IMR-90 (cell line): Measurements from ENCODE around the gene RAPGEF2. TPM values are rescaled to one million over a fixed set of nuclear protein-coding genes. Genes with fewer than 3 reads are reported as not detected.

ENCODE experiments used
- ATAC-seq: fragments of 200-7000 bp; cut with Tn5 transposase; 2 replicates; pipeline ENCODE4 v1.9.1; 2020; ENCODE audit warnings: low read depth, mild to moderate bottlenecking, moderate library complexity
- BruUV-seq: library from RNA; stranded (reverse); fragments of 400-500 nt; replicated peaks from 2 replicates; lab custom pipeline; 2021; lab: Mats Ljungman, UMichigan
- CTCF ChIA-PET: fragments of 300-600 bp; formaldehyde crosslinking; extraction: SDS; loops from one replicate; lab custom pipeline; 2021; ENCODE audit warnings: antibody characterized with exemption; lab: Yijun Ruan, JAX
- POLR2A ChIA-PET: fragments of 300-600 bp; sonication (Branson Sonifier 250); formaldehyde crosslinking; loops from one replicate; lab custom pipeline; 2022; ENCODE audit warnings: antibody characterized with exemption; ENCODE audit not compliant: unreplicated experiment; lab: Charles Lee
- DNase-seq: peaks from one replicate; pipeline ENCODE4 v3.0.0; 2013
- H2AFZ ChIP-seq: replicated peaks from 2 replicates; pipeline ENCODE3; 2013; ENCODE audit warnings: low read length, mild to moderate bottlenecking; ENCODE audit not compliant: poor library complexity
- H2AK5ac ChIP-seq: 2 replicates; pipeline ENCODE4 v1.6.1; 2013; ENCODE audit warnings: low read depth, low read length, inconsistent platforms
- H2AK9ac ChIP-seq: replicated peaks from 2 replicates; pipeline ENCODE3; 2013; ENCODE audit warnings: mild to moderate bottlenecking, low read depth, low read length, moderate library complexity; ENCODE audit not compliant: poor library complexity
- H2BK120ac ChIP-seq: 2 replicates; pipeline ENCODE4 v1.6.1; 2013; ENCODE audit warnings: low read depth, low read length, inconsistent platforms
- H2BK15ac ChIP-seq: 3 replicates; pipeline ENCODE4 v1.6.1; 2013; ENCODE audit warnings: low read depth, low read length, inconsistent platforms
- H2BK20ac ChIP-seq: 2 replicates; pipeline ENCODE4 v1.6.1; 2013; ENCODE audit warnings: low read depth, mild to moderate bottlenecking, inconsistent platforms, low read length, moderate library complexity
- H2BK5ac ChIP-seq: 2 replicates; pipeline ENCODE4 v1.6.1; 2013; ENCODE audit warnings: mild to moderate bottlenecking, low read depth, low read length, inconsistent platforms; ENCODE audit not compliant: poor library complexity, severe bottlenecking
- H3K14ac ChIP-seq: replicated peaks from 2 replicates; pipeline ENCODE4 v1.6.1; 2013; ENCODE audit warnings: low read depth, low read length, inconsistent platforms
- H3K18ac ChIP-seq: 2 replicates; pipeline ENCODE4 v1.6.1; 2013; ENCODE audit warnings: low read depth, low read length, control low read depth
- H3K23ac ChIP-seq: 2 replicates; pipeline ENCODE4 v1.6.1; 2013; ENCODE audit warnings: low read depth, low read length, inconsistent platforms
- H3K27ac ChIP-seq: 2 replicates; pipeline ENCODE4 v1.5.1; 2013; ENCODE audit warnings: mild to moderate bottlenecking, control low read depth, low read length; ENCODE audit not compliant: insufficient read depth
- H3K27me3 ChIP-seq: 2 replicates; pipeline ENCODE4 v1.6.1; 2013; ENCODE audit warnings: low read length; ENCODE audit not compliant: control insufficient read depth, insufficient read depth
- H3K36me3 ChIP-seq: 2 replicates; pipeline ENCODE4 v1.6.1; 2013; ENCODE audit warnings: low read length, mixed read lengths; ENCODE audit not compliant: control insufficient read depth, insufficient read depth
- H3K4ac ChIP-seq: 2 replicates; pipeline ENCODE4 v1.6.1; 2013; ENCODE audit warnings: low read depth, low read length, inconsistent platforms
- H3K4me1 ChIP-seq: 2 replicates; pipeline ENCODE4 v1.6.1; 2013; ENCODE audit warnings: low read length, mixed read lengths; ENCODE audit not compliant: control insufficient read depth, insufficient read depth
- H3K4me2 ChIP-seq: 2 replicates; pipeline ENCODE4 v1.6.1; 2013; ENCODE audit warnings: low read depth, mild to moderate bottlenecking, control low read depth, low read length, moderate library complexity
- H3K4me3 ChIP-seq: 2 replicates; pipeline ENCODE4 v1.5.1; 2013; ENCODE audit warnings: low read depth, mild to moderate bottlenecking, control low read depth, low read length, moderate library complexity; ENCODE audit not compliant: insufficient read depth
- H3K56ac ChIP-seq: 2 replicates; pipeline ENCODE4 v1.6.1; 2013; ENCODE audit warnings: low read length, inconsistent platforms; ENCODE audit not compliant: insufficient read depth; ENCODE audit errors: extremely low read depth
- H3K79me1 ChIP-seq, 2 experiments: 2 replicates each; pipeline ENCODE4 v1.6.1; 2013; ENCODE audit warnings: low read length in 2 of 2, inconsistent platforms in 1 of 2, low read depth in 1 of 2
- H3K9ac ChIP-seq: 2 replicates; pipeline ENCODE4 v1.6.1; 2013; ENCODE audit warnings: low read depth, low read length, control low read depth
- H3K9me1 ChIP-seq: 2 replicates; pipeline ENCODE4 v1.6.1; 2013; ENCODE audit warnings: low read length, inconsistent platforms; ENCODE audit not compliant: insufficient read depth
- H3K9me3 ChIP-seq: 2 replicates; pipeline ENCODE4 v1.6.1; 2013; ENCODE audit warnings: low read length; ENCODE audit not compliant: control insufficient read depth, insufficient read depth
- H4K20me1 ChIP-seq: 2 replicates; pipeline ENCODE4 v1.6.1; 2013; ENCODE audit warnings: low read length, inconsistent platforms; ENCODE audit not compliant: insufficient read depth
- H4K5ac ChIP-seq: 2 replicates; pipeline ENCODE4 v1.6.1; 2013; ENCODE audit warnings: mild to moderate bottlenecking, low read depth, low read length, control low read depth
- H4K8ac ChIP-seq, 2 experiments: 2 replicates each; pipeline ENCODE4 v1.6.1; 2013; ENCODE audit warnings: low read depth in 2 of 2, low read length in 2 of 2, control low read depth in 1 of 2, inconsistent platforms in 1 of 2
- H4K91ac ChIP-seq: 2 replicates; pipeline ENCODE4 v1.6.1; 2013; ENCODE audit warnings: low read depth, low read length, inconsistent platforms; ENCODE audit not compliant: insufficient read depth
- FOS ChIP-seq: fragments of 150-350 bp; IDR thresholded peaks from 2 replicates; pipeline ENCODE4 v1.6.1; 2016; ENCODE audit warnings: low read depth, low read length
- MAFK ChIP-seq: IDR thresholded peaks from 2 replicates; pipeline ENCODE4 v1.6.1; 2012; ENCODE audit warnings: low read depth, low read length, improper control_type of control experiment
- WGBS, 2 experiments: methylation state at CpG; one replicate each; pipeline versions ENCODE4 v1.1.5 to v1.1.7; 2013; ENCODE audit warnings: missing lambda C conversion rate in 2 of 2; ENCODE audit not compliant: insufficient read length in 1 of 2; ENCODE audit errors: extremely low coverage in 2 of 2; 5-methylcytosine and 5-hydroxymethylcytosine counted together
- dilution Hi-C: fragments of 300-500 bp; cut with HindIII; formaldehyde crosslinking; loops from one replicate; pipeline ENCODE4 v1.14.3; 2018; ENCODE audit warnings: low sequenced_read_pairs; ENCODE audit not compliant: unreplicated experiment
- in situ Hi-C: fragments of 300-500 bp; cut with MboI; formaldehyde crosslinking; loops from 3 replicates; pipeline ENCODE4 v1.14.3; 2019; ENCODE audit warnings: low sequenced_read_pairs, inconsistent platforms, mixed read lengths
- intact Hi-C: fragments of 100-400 bp; cut with micrococcal nuclease; formaldehyde crosslinking; loops from 2 replicates; pipeline ENCODE4 v1.10.0; 2022
- polyA plus RNA-seq, 3 experiments: library from polyadenylated mRNA; depleted of rRNA; stranded (reverse); fragments of >200 nt; gene quantifications; 2 replicates each; pipeline ENCODE4 v1.2.3, GENCODE V29; 2012; ENCODE audit warnings: low replicate concordance in 1 of 3
- total RNA-seq: library from RNA; depleted of rRNA; stranded (reverse); fragments of >200 nt; gene quantifications from 2 replicates; pipeline ENCODE4 v1.2.3, GENCODE V29; 2012

The RAPGEF2 gene
- total and polyA plus RNA-seq, 2 of the 4 experiments (the other 2 are of a cell fraction): 27.6 to 109 TPM

DNA sequence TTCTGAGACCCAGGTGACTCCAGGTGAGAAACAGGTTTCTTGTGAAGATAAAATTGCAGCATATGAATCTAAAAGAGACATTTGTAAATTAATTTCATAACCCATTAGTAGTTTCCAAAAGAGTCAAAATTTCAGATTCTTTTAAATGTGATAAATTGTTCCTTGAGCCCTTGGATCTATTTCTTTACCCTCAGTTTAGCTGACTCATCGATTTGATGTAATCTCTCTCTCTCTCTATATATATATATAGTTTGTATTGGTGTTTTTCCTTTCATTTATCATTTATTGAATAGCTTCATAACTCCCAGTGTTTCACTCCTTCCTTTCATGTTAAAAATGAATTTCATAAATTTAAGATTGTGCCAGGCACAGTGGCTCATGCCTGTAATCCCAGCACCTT is 96.9 kb downstream of the RAPGEF2 start:
- no peaks in the 10 kb centered on the region for H3K9me3 ChIP-seq
- H2AK5ac ChIP-seq: no peak overlapping the region
- H3K79me1 ChIP-seq: peaks cover 12 to 15% of the 10 kb centered on the region in 2 experiments; a peak in 3 of 4 replicates
- H2BK15ac ChIP-seq: no peak overlapping the region
- no peaks in the 10 kb centered on the region for H3K27me3 ChIP-seq
- no peak overlapping the region for H2BK20ac ChIP-seq
- H4K20me1 ChIP-seq: 0 out of 2 replicates have a peak, but pooled peaks cover 5% of the 10 kb centered on the region
- no peak for DNase-seq
- no peaks in the 10 kb centered on the region for H3K4me1 ChIP-seq
- no peak overlapping the region for H2BK120ac ChIP-seq
- H2AFZ ChIP-seq: no peak overlapping the region
- no CpG with 5 or more reads among the region's 1 CpG for WGBS, 2 experiments
- no peaks in the 10 kb centered on the region; the same call in 1 of the 2 replicates for H3K9me1 ChIP-seq
- in situ Hi-C loops (loop anchor here (5.0 to 25.0 kb wide), 4 partner anchors 247 to 938 kb away; no protein-coding TSS in a partner anchor), intact Hi-C loops (no loop called here), dilution Hi-C loops (no loop called here)
- CTCF ChIA-PET: no interaction called here
- H2BK5ac ChIP-seq: no peak overlapping the region
- no peak overlapping the region for H2AK9ac ChIP-seq
- H4K5ac ChIP-seq: no peak overlapping the region
- H3K18ac ChIP-seq: no peak overlapping the region
- no peak overlapping the region for H4K91ac ChIP-seq
- no peaks in the 10 kb centered on the region for H3K36me3 ChIP-seq
- no TSS peak for BruUV-seq
- no peak overlapping the region for H4K8ac ChIP-seq
- no peak overlapping the region for H3K23ac ChIP-seq
- H3K9ac ChIP-seq: no peak overlapping the region
- POLR2A ChIA-PET: no interaction called here
- ATAC-seq: no peak
- H3K56ac ChIP-seq: no peak overlapping the region
- H3K27ac ChIP-seq: no peak overlapping the region
- no peak overlapping the region for H3K4me3 ChIP-seq
- H3K4ac ChIP-seq: no peak overlapping the region
- no peak overlapping the region for H3K14ac ChIP-seq
- peak; percentile 99 for TF ChIP-seq MAFK
- TF ChIP-seq FOS: no peak
- no peak overlapping the region for H3K4me2 ChIP-seq
